K562 (cell line): Measurements from ENCODE around the gene CCDC74B. TPM values are rescaled to one million over a fixed set of nuclear protein-coding genes. Genes with fewer than 3 reads are reported as not detected.
A peak's percentile ranks its signal among the peaks of the same experiment; 100 is the strongest.
"Not testable (repeated sequence)": the region's sequence is repeated elsewhere in the genome, so short reads cannot be mapped to it uniquely, and the experiment has no call there.

Source experiments
- ATAC-seq: fragments of 200-7000 bp; cut with Tn5 transposase; 3 replicates; pipeline ENCODE4 v1.9.1; 2020; ENCODE audit warnings: moderate library complexity
- BruUV-seq: library from RNA; stranded (reverse); fragments of 400-500 nt; replicated peaks from 2 replicates; lab custom pipeline; 2021; lab: Mats Ljungman, UMichigan
- CTCF ChIA-PET: fragments of 300-600 bp; formaldehyde crosslinking; extraction: SDS; loops from one replicate; lab custom pipeline; 2021; ENCODE audit warnings: low intra/inter-chr PET ratio; lab: Yijun Ruan, JAX
- POLR2A ChIA-PET: fragments of 300-600, 350-650 bp; sonication (Branson Sonifier 250); formaldehyde crosslinking; extraction: SDS; loops from one replicate; lab custom pipeline; 2021; ENCODE audit warnings: antibody characterized with exemption, inconsistent platforms; lab: Yijun Ruan, JAX
- DNase-seq, 4 experiments: peaks; one replicate each; pipeline versions ENCODE4 v3.0.0 to v3.0.0-alpha.2; 2011 to 2018; ENCODE audit warnings: low spot score in 3 of 4, mixed read lengths in 3 of 4; ENCODE audit errors: extremely low read depth in 1 of 4
- FAIRE-seq: peaks from 2 replicates; lab custom pipeline; 2011; peaks lifted over from hg19 to GRCh38; lab: Jason Lieb, UNC
- H2AFZ ChIP-seq: 2 replicates; pipeline ENCODE4 v1.6.0; 2011; ENCODE audit warnings: low read depth, low read length, control low read depth, inconsistent platforms
- H3K27ac ChIP-seq: fragments of 200-600 bp; 3 replicates; pipeline ENCODE4 v1.8.0; 2011; ENCODE audit warnings: low read depth, mild to moderate bottlenecking, control low read depth, inconsistent platforms, low read length, moderate library complexity, mixed read lengths; ENCODE audit errors: extremely low read depth
- H3K27me3 ChIP-seq, 2 experiments: fragments of 300-600 bp in 1 of 2; 2 replicates in 1 of 2; 3 replicates in 1 of 2; pipeline versions ENCODE4 v1.6.0 to v1.8.0; 2011; ENCODE audit warnings: inconsistent platforms in 2 of 2, low read length in 2 of 2, mild to moderate bottlenecking in 1 of 2, mixed read lengths in 1 of 2, moderate library complexity in 1 of 2; ENCODE audit not compliant: control insufficient read depth in 2 of 2, insufficient read depth in 2 of 2
- H3K36me3 ChIP-seq: fragments of 300-600 bp; 3 replicates; pipeline ENCODE4 v1.8.0; 2011; ENCODE audit warnings: mild to moderate bottlenecking, low read length, inconsistent platforms; ENCODE audit not compliant: control insufficient read depth, insufficient read depth
- H3K4me1 ChIP-seq, 2 experiments: fragments of 200-600 bp in 1 of 2; replicated peaks in 1 of 2; 2 replicates in 1 of 2; 3 replicates in 1 of 2; pipeline versions ENCODE4 v1.5.1 to v1.8.0; 2011; ENCODE audit warnings: inconsistent platforms in 2 of 2, low read length in 2 of 2, mild to moderate bottlenecking in 1 of 2, mixed read lengths in 1 of 2, moderate library complexity in 1 of 2; ENCODE audit not compliant: control insufficient read depth in 2 of 2, insufficient read depth in 2 of 2
- H3K4me2 ChIP-seq: 2 replicates; pipeline ENCODE4 v1.6.1; 2011; ENCODE audit warnings: low read length, control low read depth, inconsistent platforms, mixed read lengths; ENCODE audit not compliant: insufficient read depth
- H3K4me3 ChIP-seq: fragments of 200-600 bp; sonication (generic), shearing (Covaris generic); 2 replicates; pipeline ENCODE4 v1.5.1; 2016; ENCODE audit warnings: control low read depth, inconsistent platforms
- H3K79me2 ChIP-seq: fragments of 200-600 bp; 3 replicates; pipeline ENCODE4 v1.8.0; 2011; ENCODE audit warnings: low read length, inconsistent platforms; ENCODE audit not compliant: control insufficient read depth, insufficient read depth
- H3K9ac ChIP-seq, 2 experiments: 2 replicates each; pipeline versions ENCODE4 v1.6.0 to v1.6.1; 2011; ENCODE audit warnings: low read depth in 2 of 2, low read length in 2 of 2, control low read depth in 1 of 2, inconsistent platforms in 1 of 2, mild to moderate bottlenecking in 1 of 2, mixed read lengths in 1 of 2; ENCODE audit not compliant: insufficient read depth in 1 of 2
- H3K9me1 ChIP-seq: one replicate; pipeline ENCODE4 v1.6.0; 2011; ENCODE audit warnings: inconsistent platforms, mild to moderate bottlenecking, low read length, moderate library complexity; ENCODE audit not compliant: control insufficient read depth, insufficient read depth
- H3K9me3 ChIP-seq: replicated peaks from 2 replicates; pipeline ENCODE4 v1.5.1; 2011; ENCODE audit warnings: low read depth, low read length, inconsistent platforms; ENCODE audit not compliant: control insufficient read depth, insufficient read depth
- H4K20me1 ChIP-seq: replicated peaks from 2 replicates; pipeline ENCODE4 v1.6.1; 2011; ENCODE audit warnings: low read length, inconsistent platforms, mixed read lengths; ENCODE audit not compliant: control insufficient read depth, insufficient read depth
- NFIC ChIP-seq: fragments of 450-650 bp; IDR thresholded peaks from 2 replicates; pipeline ENCODE4 v1.6.1; 2017; ENCODE audit warnings: mild to moderate bottlenecking, inconsistent platforms
- POLR2G ChIP-seq: fragments of 200-400 bp; formaldehyde crosslinking; IDR thresholded peaks from 2 replicates; pipeline ENCODE4 v1.6.1; 2017; ENCODE audit warnings: low read depth, mild to moderate bottlenecking, antibody characterized with exemption, low read length, moderate library complexity
- WGBS: fragments of 100-300 bp; shearing (Covaris generic); methylation state at CpG from one replicate; pipeline ENCODE4 v1.1.6; 2016; ENCODE audit warnings: low coverage, mixed read lengths; ENCODE audit not compliant: insufficient coverage; ENCODE audit errors: missing lambda C conversion rate; 5-methylcytosine and 5-hydroxymethylcytosine counted together
- in situ Hi-C: fragments of 300-500 bp; cut with MboI; formaldehyde crosslinking; loops from 4 replicates; pipeline ENCODE4 v1.15.0; 2018; ENCODE audit warnings: inconsistent platforms, mixed read lengths
- intact Hi-C: fragments of 100-400 bp; cut with micrococcal nuclease; formaldehyde crosslinking; loops from 2 replicates; pipeline ENCODE4 v1.14.2; 2022
- polyA plus RNA-seq, 8 experiments: library from polyadenylated mRNA; depleted of rRNA in 4 of 8; stranded (reverse) in 5 of 8; unstranded in 3 of 8; fragments of >200 nt; fragmentation: Nextera tagmentation in 2 of 8; fragmentation: Illumina TruSeq in 1 of 8; extraction: Ambion mirVana in 2 of 8; extraction: Trizol in 1 of 8; gene quantifications; 2 replicates each; pipeline versions ENCODE4 v1.2.1 to v1.2.3, GENCODE V29; 2011 to 2014; ENCODE audit warnings: inconsistent platforms in 1 of 8, missing spikeins in 1 of 8
- total RNA-seq, 7 experiments: library from RNA; depleted of rRNA in 6 of 7; stranded (reverse); fragments of >200 nt in 6 of 7; fragmentation: Illumina TruSeq in 2 of 7; extraction: Trizol in 2 of 7; gene quantifications; 2 replicates each; pipeline versions ENCODE4 v1.2.1 to v1.2.3, GENCODE V29; 2011 to 2021; ENCODE audit warnings: low replicate concordance in 1 of 7

Gene CCDC74B
- total and polyA plus RNA-seq, 9 of the 15 experiments (the other 6 are each of a cell fraction or from before 2014, with no cell fraction given), result 0.04 to 1.5 (median 0.52) TPM; not detected in 1

DNA sequence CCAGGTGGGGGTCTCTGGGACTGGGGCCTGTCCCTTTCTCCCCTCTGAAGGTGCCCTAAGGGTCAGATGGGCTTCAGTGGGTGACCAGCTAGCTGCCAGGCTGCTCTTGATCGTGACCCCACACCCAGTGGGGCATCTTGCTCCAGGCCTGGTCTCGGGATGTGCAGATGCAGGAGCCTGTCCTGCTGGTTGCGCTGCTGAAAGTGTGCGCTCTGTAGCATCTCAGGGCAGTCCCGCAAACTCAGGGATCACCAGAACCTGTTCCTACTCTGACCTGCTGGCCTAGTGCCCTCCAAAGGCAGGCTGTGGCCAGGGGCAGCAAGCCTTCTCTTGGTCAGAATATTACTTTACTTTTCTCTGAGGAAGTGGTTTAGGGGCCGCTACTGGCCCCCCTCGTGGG, 4.4 kb downstream of the CCDC74B start:
- CTCF ChIA-PET, H3K79me2 ChIP-seq, H3K4me3 ChIP-seq, H3K9me3 ChIP-seq, BruUV-seq, H3K36me3 ChIP-seq, POLR2A ChIA-PET, intact Hi-C loops, DNase-seq, H3K27ac ChIP-seq, in situ Hi-C loops, FAIRE-seq, H3K9ac ChIP-seq, H2AFZ ChIP-seq, H3K27me3 ChIP-seq, H4K20me1 ChIP-seq, ATAC-seq, H3K4me2 ChIP-seq, H3K9me1 ChIP-seq: not testable (repeated sequence)
- peaks cover 0 to 21% of the 10 kb centered on the region in 2 experiments; a peak in 2 of 5 replicates for H3K4me1 ChIP-seq
- 56% methylated on average over 4 of the region's 7 CpGs for WGBS

DNA sequence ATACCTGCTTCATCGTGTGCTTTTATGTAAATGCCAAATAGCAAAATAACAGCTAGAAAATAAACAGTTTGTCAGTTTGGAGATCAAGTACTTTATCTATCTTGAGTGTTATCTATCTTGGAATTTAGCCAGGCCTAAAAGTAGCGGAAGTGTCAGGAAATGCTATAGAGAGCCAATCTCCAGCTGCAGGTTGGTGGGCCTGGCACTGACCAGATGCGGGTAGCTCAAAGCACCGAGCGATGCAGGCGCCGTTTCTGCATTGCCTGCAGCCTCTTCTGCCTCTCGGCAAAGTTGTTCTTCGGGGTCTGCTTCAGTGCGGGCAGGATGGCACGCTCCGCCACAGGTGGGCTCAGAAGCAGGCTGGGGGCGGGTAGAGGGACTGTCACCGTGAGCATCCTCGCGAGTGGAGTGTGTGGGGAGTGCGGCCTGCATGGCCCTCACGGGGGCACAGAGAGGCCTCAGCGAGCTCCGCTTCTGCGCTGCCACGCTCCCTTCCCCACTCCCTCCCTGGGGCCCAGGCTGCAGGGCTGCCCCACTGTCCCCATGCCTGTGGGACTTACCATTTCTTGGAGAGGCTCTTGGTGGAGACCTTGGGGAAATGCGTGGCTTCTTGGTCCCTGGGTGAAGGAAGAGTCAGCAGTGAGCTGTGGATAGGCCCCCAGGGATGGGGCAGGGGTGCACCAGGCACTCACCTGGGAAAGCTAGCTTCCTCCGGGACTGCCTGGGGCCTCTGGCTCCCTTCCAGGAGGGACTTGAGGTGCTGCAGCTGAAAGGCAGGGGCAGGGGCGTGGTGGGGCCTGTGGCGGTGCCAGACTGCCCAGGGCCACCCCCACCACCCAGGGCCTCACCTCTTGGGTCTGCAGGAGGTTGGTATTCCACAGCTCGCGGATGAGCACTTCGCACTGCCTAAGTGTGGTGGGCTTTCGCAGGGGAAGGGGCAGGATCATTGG, 5.3 kb downstream of the CCDC74B start:
- H4K20me1 ChIP-seq, H3K9me3 ChIP-seq, H3K4me3 ChIP-seq, H3K4me2 ChIP-seq, H3K79me2 ChIP-seq, H3K27ac ChIP-seq, DNase-seq, intact Hi-C loops, POLR2A ChIA-PET, BruUV-seq, H2AFZ ChIP-seq, H3K36me3 ChIP-seq: not testable (repeated sequence)
- in situ Hi-C loops, result loop anchor here (10.0 kb wide), 1 partner anchor 1075 kb away; no protein-coding TSS in a partner anchor
- 0 out of 2 replicates have a peak, but pooled peaks have one; percentile 11 for TF ChIP-seq NFIC
- TF ChIP-seq POLR2G, result peak; percentile 50
- TF ChIP-seq, all 486 proteins: peak for 2; not testable (repeated sequence) for 484
- H3K9me1 ChIP-seq, H3K27me3 ChIP-seq, CTCF ChIA-PET, FAIRE-seq, ATAC-seq, H3K9ac ChIP-seq: not testable (repeated sequence)
- WGBS, result 46% methylated on average over 22 of the region's 30 CpGs
- peaks cover 0 to 15% of the 10 kb centered on the region in 2 experiments; a peak in 2 of 5 replicates for H3K4me1 ChIP-seq
